ENCODE data around the gene SLC17A9. TPM values are rescaled to one million over a fixed set of nuclear protein-coding genes. Genes with fewer than 3 reads are reported as not detected.

SLC17A9 gene
- total and polyA plus RNA-seq, 10 of the 15 experiments (the other 5 are each of a cell fraction or from before 2014, with no cell fraction given) = 0.72 to 74.1 (median 29.4) TPM

GRCh38 chr20:62995481-62995880, 43.0 kb downstream of the SLC17A9 start (continued):
- TF ChIP-seq FOXK2 (IDR thresholded peaks at IDR 0.05) (no peak), HDAC2 (IDR thresholded peaks at IDR 0.05) (no peak), POLR2A (IDR thresholded peaks at IDR 0.05; ENCODE audit: low read depth, low read length) (no peak), SIN3A (IDR thresholded peaks at IDR 0.05; ENCODE audit: low read depth, low read length) (no peak), SRF (IDR thresholded peaks at IDR 0.05; ENCODE audit: low read depth in 2 of 2, low read length in 2 of 2) (no peak)

- peaks cover 0 to 4% of the 10 kb centered on the region in 2 experiments for H3K27me3 ChIP-seq (replicated peaks in 1 of 2; ENCODE audit: control insufficient read depth in 2 of 2, insufficient read depth in 2 of 2, low read length in 1 of 2)
- DNase-seq (ENCODE audit: low read depth, low spot score) (no peak), ATAC-seq (no peak; the same call in 2 of the 3 replicates), FAIRE-seq (no peak)
- ChIA-PET POLR2A (no interaction called here), CTCF (interaction anchor here (0.6 kb wide), 1 partner anchor 151 kb away, joined by 4 read pairs; no protein-coding TSS in a partner anchor), SMC1A (ENCODE audit: uncharacterized antibody, unreplicated experiment) (interaction anchor here (0.9 to 1.1 kb wide), 2 partner anchors 8 to 84 kb away, joined by 3 to 4 read pairs; no protein-coding TSS in a partner anchor), RAD21 (ENCODE audit: unreplicated experiment) (no interaction called here)
- no peaks in the 10 kb centered on the region for H3K9me3 ChIP-seq (replicated peaks; ENCODE audit: control insufficient read depth, insufficient read depth, low read length)
- H3K4me2 ChIP-seq (ENCODE audit: control insufficient read depth, insufficient read depth) = no peak overlapping the region
- H3K4me3 ChIP-seq = no peak overlapping the region
- no peak overlapping the region for H3K9ac ChIP-seq (ENCODE audit: control insufficient read depth, insufficient read depth, low read length)
- 42% methylated on average over 20 of the region's 25 CpGs for WGBS (ENCODE audit: insufficient coverage, insufficient replicate concordance, low lambda C conversion rate, missing lambda C conversion rate)
- no peak for TF ChIP-seq KAT2A (conservative IDR thresholded peaks at IDR 0.05; ENCODE audit: control insufficient read depth, low read depth, low read length)
- no peak for TF ChIP-seq CEBPB (IDR thresholded peaks at IDR 0.05; ENCODE audit: borderline replicate concordance in 1 of 2, low read depth in 2 of 2, low read length in 2 of 2)
- TF ChIP-seq MLLT1 (IDR thresholded peaks at IDR 0.05) = no peak
- no peak for TF ChIP-seq CHD1 (IDR thresholded peaks at IDR 0.05; ENCODE audit: low read depth, low read length)
- TF ChIP-seq POLR2AphosphoS5 (IDR thresholded peaks at IDR 0.05; ENCODE audit: low read length) = no peak
- no peak for TF ChIP-seq IRF5 (IDR thresholded peaks at IDR 0.05; ENCODE audit: borderline replicate concordance)
- TF ChIP-seq MEF2B (IDR thresholded peaks at IDR 0.05; ENCODE audit: partially characterized antibody, poor library complexity, severe bottlenecking) = no peak
- no peak for TF ChIP-seq NR2C2 (IDR thresholded peaks at IDR 0.05; ENCODE audit: borderline replicate concordance, control insufficient read depth, insufficient read length, low read depth)
- TF ChIP-seq CHD2 (IDR thresholded peaks at IDR 0.05; ENCODE audit: borderline replicate concordance, low read depth, low read length) = no peak
- no peak for TF ChIP-seq PML (IDR thresholded peaks at IDR 0.05; ENCODE audit: low read length)
- H2AFZ ChIP-seq (ENCODE audit: control insufficient read depth, low read depth, low read length) = no peak overlapping the region
- H3K36me3 ChIP-seq (ENCODE audit: control insufficient read depth in 2 of 2, insufficient read depth in 2 of 2, low read length in 1 of 2) = no peaks in the 10 kb centered on the region
- H3K27ac ChIP-seq (ENCODE audit: control insufficient read depth, insufficient read depth) = no peak overlapping the region
- no peaks in the 10 kb centered on the region for H3K4me1 ChIP-seq (ENCODE audit: control insufficient read depth, insufficient read depth, low read length)
- in situ Hi-C loops (cut with MboI) = no loop called here
- H3K79me2 ChIP-seq (ENCODE audit: control insufficient read depth, insufficient read depth, low read length) = no peaks in the 10 kb centered on the region
- H4K20me1 ChIP-seq (ENCODE audit: control insufficient read depth, insufficient read depth) = no peaks in the 10 kb centered on the region; the same call in 1 of the 2 replicates
- intact Hi-C loops (cut with micrococcal nuclease; ENCODE audit: unreplicated experiment) = no loop called here
- no TSS peak for BruUV-seq (replicated peaks)
Measured at GRCh38 chr20:62995898-62996595, 43.5 kb downstream of the SLC17A9 start.
